HFF-Myc (cell line): Measurements from ENCODE around the gene TM7SF3.
"Not testable (repeated sequence)": the region's sequence is repeated elsewhere in the genome, so short reads cannot be mapped to it uniquely, and the experiment has no call there.

ENCODE experiments used
- DNase-seq: peaks from one replicate; pipeline ENCODE4 v3.0.0-alpha.2; 2011; ENCODE audit warnings: low read depth; ENCODE audit errors: extremely low read depth
- H3K4me3 ChIP-seq: replicated peaks from 2 replicates; pipeline ENCODE4 v1.5.1; 2011; ENCODE audit warnings: low read depth, mild to moderate bottlenecking, control low read depth, low read length
- TF ChIP-seq, protein P1 (sequence below): IDR thresholded peaks from 2 replicates; pipeline ENCODE4 v1.5.1; 2012; ENCODE audit warnings: mild to moderate bottlenecking, low read depth, low read length, control low read depth; ENCODE audit errors: missing control alignments

The TM7SF3 gene

DNA sequence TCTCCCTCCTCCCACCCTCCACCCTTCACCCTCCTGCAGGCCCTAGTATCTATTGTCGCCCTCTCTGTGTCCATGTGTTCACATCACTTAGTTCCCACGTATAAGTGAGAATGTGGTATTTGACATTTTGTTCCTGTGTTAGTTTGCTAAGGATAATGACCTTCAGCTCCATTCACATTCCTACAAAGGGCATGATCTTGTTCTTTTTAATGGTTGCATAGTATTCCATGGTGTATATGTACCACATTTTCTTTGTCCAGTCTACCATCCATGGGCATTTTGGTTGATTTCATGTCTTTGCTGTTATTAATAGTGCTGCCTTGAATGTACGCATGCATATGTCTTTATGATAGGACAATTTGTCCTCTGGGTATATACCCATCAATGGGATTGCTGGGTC lies 38.6 kb upstream of the TM7SF3 start:
- H3K4me3 ChIP-seq = no peak overlapping the region
- DNase-seq = no peak
- TF ChIP-seq, protein P1, sequence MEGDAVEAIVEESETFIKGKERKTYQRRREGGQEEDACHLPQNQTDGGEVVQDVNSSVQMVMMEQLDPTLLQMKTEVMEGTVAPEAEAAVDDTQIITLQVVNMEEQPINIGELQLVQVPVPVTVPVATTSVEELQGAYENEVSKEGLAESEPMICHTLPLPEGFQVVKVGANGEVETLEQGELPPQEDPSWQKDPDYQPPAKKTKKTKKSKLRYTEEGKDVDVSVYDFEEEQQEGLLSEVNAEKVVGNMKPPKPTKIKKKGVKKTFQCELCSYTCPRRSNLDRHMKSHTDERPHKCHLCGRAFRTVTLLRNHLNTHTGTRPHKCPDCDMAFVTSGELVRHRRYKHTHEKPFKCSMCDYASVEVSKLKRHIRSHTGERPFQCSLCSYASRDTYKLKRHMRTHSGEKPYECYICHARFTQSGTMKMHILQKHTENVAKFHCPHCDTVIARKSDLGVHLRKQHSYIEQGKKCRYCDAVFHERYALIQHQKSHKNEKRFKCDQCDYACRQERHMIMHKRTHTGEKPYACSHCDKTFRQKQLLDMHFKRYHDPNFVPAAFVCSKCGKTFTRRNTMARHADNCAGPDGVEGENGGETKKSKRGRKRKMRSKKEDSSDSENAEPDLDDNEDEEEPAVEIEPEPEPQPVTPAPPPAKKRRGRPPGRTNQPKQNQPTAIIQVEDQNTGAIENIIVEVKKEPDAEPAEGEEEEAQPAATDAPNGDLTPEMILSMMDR = no peak

DNA sequence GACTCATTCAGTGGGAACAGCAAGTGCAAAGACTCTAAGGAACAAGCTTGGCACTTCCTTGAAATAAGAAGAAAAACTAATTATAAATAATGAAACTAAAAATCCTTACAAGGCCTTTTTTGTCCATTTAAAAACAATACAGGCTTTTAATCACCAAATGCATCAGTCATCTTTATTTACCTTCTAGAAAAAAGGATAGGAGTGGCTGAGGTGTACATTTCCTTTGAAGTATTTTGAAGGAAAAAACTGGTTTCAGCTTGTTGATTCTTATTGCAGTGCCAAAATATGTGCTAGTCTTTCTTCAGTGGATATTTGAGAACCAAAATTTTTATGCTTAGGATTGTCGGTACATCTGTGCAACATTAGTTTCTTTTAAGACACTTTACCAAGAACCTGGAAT lies 38.0 kb upstream of the TM7SF3 start:
- TF ChIP-seq, protein P1 = no peak
- H3K4me3 ChIP-seq = no peak overlapping the region
- no peak for DNase-seq

DNA sequence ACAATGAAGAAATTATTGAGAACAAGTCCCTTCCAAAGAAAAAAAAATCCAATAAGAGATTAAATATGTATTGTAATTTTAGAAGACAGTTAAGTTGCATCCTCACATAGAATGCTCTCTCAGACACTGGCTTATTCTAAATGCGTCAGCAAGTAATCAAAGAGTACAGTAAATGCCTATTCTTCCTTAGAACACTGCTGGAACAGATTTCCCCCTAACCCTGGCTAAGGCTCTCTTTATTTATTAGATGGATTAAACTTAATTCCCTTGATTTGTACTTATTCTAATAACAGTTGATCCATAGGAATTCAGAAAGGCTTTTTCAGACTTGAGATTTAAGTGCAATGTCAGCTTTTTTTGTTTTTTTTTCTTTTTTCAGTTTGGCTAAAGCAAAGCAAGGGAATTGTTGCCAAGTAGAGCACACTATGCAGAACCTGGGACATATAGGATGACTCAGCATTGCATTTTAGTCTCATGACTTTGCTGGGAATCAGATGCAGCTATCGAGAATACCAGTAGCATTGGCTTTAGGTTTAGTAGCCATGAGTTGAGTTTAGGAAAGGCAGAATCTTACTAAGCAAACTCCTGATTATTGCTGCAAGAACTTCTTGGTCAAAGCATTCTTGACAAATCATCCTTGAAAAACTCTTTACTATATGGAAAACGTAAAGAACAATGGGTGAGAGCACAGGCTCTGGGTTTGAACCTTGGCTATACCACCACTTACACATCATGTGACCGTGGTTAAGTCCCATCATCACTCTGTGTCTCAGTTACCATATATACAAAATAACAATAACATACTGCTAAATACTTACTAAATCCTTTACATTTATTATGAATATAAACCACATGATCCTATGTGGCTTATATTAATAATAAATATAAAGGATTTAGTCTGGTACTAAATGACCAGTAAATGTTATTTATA lies 34.9 kb upstream of the TM7SF3 start:
- DNase-seq = peak; percentile 72
- TF ChIP-seq, protein P1 = no peak
- no peak overlapping the region for H3K4me3 ChIP-seq

DNA sequence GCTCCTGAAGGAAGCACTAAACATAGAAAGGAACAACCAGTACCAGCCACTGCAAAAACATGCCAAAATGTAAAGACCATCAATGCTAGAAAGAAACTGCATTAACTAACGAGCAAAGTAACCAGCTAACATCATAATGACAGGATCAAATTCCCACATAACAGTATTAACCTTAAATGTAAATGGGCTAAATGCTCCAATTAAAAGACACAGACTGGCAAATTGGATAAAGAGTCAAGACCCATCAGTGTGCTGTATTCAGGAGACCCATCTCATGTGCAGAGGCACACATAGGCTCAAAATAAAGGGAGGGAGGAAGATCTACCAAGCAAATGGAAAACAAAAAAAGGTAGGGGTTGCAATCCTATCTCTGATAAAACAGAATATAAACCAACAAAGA lies 27.8 kb upstream of the TM7SF3 start:
- DNase-seq, H3K4me3 ChIP-seq: not testable (repeated sequence)

DNA sequence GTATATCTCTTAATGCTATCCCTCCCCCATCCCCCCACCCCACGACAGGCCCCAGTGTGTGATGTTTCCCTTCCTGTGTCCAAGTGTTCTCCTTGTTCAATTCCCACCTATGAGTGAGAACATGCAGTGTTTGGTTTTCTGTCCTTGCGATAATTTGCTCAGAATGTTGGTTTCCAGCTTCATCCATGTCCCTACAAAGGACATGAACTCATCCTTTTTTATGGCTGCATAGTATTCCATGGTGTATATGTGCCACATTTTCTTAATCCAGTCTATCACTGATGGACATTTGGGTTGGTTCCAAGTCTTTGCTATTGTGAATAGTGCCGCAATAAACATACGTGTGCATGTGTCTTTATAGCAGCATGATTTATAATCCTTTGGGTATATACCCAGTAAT lies 26.5 kb upstream of the TM7SF3 start:
- not testable (repeated sequence) for H3K4me3 ChIP-seq, DNase-seq

DNA sequence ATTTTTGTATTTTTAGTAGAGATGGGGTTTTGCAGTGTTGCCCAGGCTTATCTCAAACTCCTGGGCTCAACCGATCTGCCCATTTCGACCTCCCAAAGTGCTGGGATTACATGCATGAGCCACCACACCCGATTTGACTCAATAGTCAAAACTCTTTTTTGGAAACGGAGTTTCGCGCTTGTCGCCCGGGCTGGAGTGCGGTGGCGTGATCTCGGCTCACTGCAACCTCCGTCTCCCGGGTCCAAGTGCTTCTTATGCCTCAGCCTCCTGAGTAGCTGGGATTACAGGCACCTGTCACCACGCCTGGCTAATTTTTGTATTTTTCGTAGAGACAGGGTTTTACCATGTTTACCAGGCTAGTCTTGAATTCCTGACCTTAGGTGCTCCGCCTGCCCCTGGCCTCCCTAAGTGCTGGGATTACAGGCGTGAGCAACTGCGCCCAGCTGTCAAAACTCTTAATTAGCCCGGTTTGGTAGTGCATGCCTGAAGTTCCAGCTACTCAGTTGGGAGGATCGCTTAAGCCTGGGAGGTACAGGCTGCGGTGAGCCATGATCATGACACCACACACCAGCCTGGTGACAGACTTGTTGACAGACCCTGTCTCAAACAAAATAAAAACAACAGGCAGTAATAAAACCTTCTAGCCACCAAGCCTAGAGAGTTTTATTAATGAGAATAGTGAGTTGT lies 20.6 kb upstream of the TM7SF3 start:
- TF ChIP-seq, protein P1 = no peak
- no peak overlapping the region for H3K4me3 ChIP-seq
- no peak for DNase-seq

DNA sequence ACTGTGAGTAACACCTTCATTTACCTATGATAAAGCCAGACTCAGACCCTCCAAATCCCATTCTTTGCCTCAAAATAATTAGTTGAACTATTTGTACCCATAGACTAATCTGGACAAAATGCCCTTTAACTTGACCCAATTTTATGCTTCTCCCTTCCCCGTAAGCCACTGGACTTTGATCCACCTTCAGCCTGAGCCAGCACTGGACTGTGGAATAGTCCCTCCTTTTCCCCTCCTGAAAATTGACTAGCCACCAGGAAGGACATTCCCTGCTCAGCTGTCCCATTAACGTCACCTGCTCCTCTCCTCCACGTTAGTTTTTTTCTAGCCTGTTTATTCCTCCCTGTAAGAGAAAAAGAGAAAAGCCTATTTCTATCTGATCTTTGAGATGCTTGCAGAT lies 18.5 kb upstream of the TM7SF3 start:
- no peak overlapping the region for H3K4me3 ChIP-seq
- no peak for DNase-seq
- TF ChIP-seq, protein P1 = no peak
